GM19395 (cell line): Measurements from ENCODE around the gene EVX2.

Experiments
- ATAC-seq: cut with Tn5 transposase; IDR thresholded peaks from one replicate; pipeline ENCODE4 v1.9.1; 2021; ENCODE audit warnings: mild to moderate bottlenecking, moderate library complexity; ENCODE audit not compliant: unreplicated experiment

The EVX2 gene

DNA sequence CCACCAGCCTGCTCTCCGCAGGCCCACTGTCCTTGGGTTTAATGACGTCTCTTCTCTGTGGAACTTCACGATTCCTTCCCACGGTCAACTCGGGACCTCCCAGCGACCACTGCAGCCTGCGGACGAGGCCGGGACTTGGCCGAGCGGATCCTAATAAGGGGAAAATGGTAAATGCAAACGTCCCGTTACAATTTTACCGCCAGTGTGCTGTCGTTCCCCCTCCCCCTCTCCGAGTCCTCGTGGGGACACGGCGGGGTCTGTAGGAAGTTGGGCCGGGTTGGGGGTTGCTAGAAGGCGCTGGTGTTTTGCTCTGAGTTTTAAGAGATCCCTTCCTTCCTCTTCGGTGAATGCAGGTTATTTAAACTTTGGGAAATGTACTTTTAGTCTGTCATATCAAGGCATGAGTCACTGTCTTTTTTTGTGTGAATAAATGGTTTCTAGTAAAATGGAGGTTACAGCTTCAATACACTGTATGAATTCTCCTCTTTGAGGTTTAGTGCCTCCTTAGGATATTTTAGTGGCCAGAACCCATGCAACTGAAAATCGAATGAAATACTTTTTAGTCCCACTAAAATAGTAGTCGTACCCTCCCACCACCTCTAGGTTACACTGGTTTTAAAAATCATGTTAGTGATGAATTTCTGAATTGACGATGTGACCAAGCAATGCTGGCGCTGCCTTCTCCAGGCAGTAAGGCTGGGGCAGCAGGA is 25.6 kb upstream of the EVX2 start:
- no peak for ATAC-seq

DNA sequence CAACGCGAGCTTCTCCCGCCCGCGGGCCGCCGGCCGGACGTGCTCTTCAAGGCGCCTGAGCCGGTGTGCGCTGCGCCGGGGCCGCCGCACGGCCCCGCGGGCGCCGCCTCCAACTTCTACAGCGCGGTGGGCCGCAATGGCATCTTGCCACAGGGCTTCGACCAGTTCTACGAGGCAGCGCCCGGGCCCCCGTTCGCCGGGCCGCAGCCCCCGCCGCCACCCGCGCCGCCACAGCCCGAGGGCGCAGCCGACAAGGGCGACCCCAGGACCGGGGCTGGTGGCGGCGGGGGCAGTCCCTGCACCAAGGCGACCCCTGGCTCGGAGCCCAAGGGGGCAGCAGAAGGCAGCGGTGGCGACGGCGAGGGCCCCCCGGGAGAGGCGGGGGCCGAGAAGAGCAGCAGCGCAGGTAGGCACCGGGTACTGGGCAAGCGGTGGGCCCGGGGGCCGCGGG is 24.0 kb upstream of the EVX2 start:
- no peak for ATAC-seq

DNA sequence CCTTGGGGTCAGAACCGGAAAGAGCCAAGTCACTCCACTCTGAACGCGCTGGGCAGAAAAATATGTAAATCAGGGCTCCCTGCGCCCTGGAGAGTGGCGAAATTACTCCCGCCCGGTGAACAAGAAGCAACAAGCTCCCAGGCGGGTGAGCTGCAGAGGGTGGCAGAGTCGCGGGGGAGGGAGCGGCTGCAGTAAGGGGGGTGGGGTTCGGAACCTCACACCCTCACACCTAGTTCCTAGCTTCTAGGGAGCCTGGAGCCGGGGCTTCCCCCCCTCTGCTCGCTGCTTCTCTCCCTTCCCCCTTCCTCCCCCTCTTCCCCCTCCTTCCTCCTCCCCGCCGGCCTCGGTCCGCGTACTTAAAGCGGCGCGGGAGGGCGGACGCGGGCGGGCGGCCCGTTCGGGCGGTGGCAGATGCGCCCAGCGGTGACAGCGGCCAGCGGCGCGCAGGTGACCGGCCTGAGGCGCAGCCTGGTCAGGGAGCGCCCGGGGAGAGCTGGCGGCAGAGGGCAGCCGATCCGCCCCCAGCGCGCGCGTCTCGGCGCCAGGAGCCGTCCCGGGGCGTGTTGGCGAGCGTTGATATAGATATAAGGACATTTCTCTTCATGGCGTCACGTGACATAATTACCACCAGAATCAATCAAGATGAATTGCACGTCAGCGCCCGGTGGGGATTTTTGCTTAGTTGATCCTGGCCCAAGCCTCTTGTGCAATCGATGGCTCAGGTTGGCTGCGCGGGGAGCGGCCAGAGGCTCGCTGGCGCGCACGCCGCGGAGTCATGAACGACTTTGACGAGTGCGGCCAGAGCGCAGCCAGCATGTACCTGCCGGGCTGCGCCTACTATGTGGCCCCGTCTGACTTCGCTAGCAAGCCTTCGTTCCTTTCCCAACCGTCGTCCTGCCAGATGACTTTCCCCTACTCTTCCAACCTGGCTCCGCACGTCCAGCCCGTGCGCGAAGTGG is 23.1 kb upstream of the EVX2 start, which contains the start of gene HOXD11:
TSS of gene HOXD11 (plus strand) at position 700 of the 959 bp plus-strand sequence. CDS start at position 776, 76 bp downstream.
- no peak for ATAC-seq

DNA sequence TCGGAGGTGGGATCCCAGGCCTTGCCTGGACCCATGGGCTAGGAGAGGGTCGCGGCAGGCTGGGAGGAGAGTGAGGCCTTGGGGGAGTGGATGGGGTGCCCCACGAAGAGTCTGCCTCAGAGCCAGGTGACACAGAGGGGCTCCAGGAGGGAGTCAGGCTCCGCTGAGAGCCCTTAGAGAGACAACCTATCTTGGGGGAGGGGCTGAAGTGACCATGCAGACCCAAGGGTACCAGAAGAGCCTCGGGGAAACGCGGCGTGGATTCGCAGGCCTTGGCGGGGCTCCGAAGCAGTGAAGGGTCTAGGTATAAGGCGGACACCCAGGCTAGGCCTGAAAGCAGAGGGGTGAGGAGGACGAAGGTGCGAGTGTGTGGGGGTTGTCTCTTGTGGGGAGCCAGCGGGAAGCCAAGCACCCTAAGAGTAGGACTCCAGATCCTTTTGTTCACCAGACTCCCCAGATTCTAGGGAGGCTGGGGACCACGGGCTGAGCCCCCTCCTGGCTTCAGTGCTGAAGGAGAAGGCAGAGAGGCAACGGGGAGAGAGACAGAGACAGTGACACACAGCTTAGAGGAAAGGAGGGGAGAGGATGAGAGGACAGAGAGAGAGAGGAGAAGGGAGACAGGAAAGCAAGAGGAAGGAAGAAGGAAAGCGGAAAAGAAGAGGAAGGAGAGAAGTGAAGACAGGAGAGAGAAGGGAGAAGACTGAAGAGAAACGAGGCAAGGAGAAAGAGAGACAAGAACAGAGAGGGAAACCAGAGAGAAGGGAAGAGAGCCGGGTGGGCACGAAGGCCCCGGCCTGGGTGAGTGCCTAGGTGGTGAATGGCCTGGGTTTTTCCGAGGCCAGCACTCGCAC is 22.2 kb upstream of the EVX2 start:
- no peak for ATAC-seq

DNA sequence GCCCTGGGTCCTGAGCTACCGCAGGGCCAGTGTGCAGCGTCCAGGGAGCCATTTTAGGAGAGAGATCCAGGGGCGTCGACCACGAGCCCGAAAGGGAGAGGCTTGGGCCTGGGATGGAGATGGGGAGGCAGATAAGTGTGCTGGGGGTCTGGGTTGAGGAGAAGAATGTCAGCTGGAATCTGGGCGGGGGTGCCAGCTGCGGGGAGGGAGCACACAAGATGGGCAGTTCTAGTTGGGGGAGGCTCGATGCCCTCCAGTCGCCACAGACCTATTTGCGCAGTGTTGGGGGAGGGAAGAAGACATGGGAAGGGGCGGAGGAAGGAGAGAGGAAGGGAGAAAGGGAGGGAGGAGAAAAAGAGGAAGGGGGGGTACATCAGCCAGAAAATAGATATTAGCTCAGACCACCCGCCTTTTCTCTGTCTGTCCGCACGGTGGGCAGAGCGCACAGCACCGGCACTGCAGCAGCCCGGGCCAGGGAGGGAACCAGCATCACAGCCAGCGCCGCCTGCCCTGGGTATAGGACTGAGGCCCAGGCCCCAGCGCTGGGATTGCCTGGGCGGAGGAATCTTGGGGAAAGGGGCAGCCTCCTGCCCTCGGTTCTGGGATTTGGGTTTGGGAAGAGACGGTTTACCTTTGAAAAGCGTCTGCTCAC is 21.4 kb upstream of the EVX2 start:
- no peak for ATAC-seq

DNA sequence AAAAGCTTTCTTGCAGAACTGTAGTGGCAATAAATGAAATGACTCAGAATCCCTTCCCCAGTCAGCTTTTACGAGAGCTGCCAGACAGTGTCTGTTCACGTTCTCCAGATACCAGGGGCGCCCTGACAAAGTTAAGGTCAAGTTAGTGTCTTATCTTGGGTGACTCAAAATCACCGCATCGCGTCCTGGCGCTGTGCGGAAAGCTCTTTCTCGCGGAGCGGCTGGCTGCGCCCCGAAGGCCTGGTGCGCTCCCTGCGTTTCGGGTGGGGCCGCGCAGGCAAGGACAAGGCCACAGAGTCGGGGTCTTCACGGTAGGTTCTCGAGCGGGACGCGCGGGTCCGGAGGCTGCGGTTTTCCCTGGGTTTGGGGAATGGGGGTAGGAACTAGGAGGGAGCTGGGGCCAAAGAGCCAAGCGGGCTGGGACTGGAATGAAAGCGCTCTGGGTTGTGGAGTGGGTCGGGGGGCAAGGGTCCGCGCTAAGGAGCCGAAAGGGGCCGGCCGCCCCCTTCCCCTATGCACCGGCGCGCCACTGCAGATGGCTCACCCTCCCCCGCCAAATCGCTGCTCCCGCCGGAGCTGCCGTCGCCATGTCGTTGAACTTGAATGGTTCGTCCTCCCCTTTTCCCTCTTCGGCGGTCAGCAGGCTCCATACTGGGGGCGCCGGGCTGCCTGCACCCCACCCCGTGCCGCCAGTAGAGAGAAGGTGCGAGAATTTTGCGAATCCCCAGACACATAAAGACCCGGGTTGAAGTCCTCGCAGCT is 20.7 kb upstream of the EVX2 start:
- ATAC-seq, result no peak

DNA sequence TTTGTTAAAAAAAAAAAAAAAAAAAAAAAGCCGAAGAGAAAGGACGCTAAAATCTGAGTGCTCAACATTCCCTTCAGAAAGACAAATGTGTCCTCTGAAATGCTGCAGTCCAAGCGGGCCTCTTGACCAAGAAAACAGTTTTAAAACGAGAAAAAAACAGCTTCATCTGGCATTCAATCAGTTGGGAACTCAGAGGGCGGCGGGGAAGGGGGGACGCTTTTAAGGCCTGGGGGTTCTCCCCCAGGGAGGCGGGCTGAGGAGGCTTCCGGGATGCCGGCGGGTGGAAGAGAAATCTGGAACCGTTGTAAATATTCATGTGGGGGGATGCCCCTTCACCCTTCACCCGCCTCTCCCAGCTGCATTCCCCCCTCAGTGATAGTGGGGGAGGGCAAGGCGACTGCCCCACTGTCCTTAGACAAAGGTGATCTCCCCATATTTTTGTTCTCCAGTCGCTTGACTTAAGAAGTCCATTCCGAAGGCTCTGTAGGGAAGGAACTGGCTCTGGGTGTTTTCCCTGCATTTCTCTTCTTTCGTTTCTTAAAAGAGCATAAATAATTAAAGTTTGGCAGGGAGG is 20.1 kb upstream of the EVX2 start:
- no peak for ATAC-seq

DNA sequence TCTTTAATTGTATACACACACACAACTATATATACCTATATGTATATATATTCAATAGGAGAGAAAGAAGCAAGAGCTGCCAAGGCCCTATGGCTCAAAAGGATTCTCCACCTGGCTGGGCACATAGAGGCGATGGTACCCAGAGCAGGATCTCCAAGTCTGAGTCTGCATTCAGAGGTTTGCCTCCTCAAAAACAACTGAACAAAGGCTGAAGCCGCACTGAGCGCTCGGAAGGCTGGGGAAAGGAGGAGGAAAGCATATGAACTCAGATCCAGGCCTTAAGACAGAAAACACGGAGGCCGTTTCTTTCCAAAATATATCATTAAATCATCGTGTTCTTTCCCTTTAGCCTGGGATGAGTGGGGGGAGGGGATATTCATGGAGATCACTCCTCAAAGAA is 19.4 kb upstream of the EVX2 start:
- no peak for ATAC-seq

DNA sequence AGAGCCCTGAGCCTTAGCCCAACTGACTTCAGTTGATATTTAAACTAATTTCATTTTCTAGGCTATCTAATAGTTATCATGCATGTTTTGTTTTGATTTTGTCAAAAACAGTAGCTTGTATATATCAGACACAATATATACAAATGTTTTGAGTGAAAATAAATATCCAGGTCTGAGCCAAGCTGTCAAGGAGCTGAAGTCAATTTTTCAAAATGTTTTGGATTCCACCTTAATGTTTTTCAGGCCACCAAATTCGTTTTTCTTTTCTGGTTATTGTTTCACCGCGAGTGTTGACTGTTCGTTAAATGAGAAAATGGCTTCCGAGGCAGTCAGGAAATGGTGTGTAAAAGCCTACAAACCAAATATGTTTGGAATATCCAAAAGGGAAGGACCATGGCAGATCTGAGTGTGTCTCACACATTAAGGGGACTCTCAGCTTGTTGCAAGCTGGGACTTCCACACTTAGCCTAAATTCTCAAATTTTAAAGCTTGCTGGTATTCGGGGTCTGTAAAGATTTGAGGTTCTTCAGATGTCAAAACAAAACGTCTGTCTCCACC is 18.6 kb upstream of the EVX2 start:
- no peak for ATAC-seq

DNA sequence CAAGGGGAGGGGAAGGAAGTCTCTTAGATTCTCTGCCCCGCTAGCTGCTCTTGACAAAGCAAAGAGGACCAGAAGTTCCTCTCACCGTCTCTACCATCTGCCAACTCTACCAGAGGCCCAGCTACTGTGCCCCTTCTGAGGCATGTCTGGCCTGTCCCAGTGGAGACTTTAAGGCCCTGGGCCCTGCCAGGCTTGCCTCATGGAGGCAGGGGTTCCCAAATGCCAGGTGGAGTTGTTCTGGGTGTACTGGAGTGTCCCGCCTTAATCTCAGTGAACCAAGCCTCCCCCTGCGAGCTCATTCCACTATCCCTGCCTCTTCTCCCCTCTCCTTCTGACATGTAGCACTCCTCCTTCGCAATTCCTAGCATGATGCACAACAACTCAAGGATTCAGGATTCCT is 18.1 kb upstream of the EVX2 start:
- ATAC-seq, result no peak

DNA sequence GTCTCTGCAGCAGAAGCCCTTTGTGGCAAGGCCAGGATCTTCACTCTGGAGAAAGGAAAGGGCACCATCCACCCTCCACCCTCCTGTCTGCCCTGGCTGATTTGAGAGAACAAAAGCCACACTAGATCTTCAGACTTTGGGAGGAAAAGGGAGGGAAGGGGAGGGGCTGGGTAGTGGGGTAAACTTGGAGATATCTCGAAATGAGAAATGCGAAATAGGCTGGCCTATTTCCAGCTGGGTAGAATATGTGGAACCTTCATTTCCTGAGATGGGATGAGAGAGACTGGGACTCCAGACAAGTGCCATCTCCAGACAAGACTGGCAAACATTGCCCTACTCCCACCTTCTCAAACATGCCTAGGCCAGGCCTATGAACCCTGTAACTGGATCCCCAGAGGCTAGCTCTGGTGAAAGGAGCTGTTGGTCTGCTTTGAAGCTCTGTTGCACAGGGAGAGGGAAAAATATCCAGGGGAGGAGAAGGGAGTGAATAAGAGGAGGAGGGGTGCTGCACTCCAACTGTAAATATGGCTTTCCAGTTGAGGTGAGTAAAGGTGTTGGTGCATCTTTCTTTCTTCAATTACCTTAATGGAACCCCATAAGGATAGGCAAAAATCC is 17.6 kb upstream of the EVX2 start:
- no peak for ATAC-seq

DNA sequence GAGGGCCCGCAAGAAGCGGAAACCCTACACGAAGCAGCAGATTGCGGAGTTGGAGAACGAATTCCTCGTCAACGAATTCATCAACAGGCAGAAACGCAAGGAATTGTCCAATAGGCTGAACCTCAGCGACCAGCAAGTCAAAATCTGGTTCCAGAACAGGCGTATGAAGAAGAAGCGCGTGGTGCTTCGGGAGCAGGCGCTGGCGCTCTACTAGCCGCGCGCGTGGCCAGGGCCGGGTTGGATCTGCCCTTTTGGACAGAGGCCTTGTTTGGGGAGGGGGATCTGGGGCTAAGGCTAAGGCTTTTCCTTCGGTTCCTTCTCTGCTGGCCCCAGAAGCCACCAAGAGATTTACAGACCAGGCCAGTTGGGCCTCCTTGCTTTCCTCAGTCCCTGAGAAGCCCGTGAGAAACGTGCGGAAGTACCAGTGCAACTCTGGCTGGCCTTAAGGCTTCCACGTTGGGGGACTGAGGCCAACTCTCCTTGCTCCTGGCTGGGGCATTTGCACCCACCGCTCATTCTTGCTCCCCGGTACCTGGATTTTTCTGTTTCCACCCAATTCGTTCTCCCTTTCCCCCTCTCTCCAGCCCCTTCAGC is 16.9 kb upstream of the EVX2 start:
- ATAC-seq, result no peak

DNA sequence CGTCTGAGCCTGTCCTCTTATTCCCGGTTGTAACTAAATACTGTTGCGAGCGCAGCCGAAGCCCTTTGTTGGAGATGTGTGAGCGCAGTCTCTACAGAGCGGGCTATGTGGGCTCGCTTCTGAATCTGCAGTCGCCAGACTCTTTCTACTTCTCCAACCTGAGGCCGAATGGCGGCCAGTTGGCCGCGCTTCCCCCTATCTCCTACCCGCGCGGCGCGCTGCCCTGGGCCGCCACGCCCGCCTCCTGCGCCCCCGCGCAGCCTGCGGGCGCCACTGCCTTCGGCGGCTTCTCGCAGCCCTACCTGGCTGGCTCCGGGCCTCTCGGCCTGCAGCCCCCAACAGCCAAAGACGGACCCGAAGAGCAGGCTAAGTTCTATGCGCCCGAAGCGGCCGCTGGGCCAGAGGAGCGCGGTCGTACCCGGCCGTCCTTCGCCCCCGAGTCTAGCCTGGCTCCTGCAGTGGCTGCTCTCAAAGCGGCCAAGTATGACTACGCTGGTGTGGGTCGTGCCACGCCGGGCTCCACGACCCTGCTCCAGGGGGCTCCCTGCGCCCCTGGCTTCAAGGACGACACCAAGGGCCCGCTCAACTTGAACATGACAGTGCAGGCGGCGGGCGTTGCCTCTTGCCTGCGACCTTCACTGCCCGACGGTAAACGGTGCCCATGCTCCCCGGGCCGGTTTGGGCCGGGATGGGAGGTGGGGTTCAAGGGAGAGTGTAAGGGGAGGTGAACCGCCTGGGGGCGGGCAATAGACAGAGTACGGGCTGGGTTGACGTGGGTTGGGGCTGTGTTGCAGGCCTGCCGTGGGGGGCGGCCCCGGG is 16.2 kb upstream of the EVX2 start, which contains the start of gene HOXD12:
TSS of gene HOXD12 (plus strand) at position 68 of the 819 bp plus-strand sequence. CDS start at position 75, 7 bp downstream.
- ATAC-seq, result no peak

DNA sequence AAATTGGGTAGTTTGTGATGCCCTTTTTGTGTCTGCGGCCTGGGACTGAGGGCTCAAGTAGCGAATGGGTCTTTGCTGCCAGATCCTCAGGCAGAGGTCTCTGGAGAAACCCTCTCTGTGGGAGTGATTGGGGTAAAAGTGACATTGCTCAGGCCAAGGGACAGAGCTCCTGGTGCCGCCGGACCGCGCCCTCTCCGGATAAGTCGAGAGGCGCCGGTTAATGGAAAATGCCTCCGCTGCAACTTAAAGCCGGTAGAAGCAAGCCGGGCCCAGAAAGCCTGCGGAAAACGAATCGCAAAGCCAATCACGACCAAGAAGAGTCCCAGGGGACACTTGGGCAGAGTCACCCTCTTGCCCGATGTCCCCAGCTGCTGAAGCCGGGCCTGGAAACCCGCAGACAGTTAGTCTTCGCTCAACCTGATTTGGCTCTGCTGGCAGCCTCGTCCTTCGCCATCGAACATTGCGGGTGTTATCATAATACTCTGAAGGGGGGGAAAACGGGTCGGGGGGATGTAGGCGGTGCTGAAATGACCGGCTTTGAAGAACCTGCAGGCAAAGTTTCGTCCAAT is 15.5 kb upstream of the EVX2 start:
- no peak for ATAC-seq

DNA sequence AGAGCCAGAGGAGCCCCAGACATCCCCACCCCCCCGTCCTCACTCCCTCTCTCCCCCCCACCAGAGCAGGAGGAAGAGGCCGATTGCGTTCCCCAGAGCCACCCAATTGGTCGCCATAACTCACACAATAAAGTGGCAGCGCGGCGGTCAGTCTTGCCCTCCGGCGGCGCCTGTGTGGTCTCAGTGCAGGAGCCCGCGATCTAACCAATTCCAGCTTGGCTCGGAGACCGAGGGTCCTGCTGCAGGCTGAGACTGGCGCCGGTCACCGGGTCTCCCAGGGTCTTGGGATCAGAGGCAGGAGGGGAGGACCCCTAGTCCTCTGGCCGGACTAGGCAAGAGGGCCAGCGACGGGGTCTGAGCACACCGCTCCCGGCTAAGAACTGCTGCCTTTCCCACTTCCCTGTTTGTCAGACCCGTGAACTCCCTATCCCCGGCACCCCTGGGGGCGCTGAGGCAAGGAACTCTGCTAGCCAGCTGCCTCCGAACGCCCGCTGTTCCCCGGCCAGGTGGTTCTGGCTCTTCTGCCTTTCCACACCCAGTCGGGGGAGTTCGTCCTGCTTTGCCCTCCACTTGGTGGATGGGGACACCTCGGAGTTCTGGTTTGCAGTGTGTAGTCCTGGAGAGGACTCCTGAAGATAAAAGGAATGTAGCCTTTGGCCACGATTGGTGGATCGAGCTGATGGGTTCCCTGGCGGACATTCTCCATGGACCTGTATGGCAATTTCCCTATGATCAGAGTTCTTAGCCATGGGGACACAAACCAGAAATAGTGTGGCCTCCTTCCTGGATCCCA is 14.8 kb upstream of the EVX2 start:
- no peak for ATAC-seq

DNA sequence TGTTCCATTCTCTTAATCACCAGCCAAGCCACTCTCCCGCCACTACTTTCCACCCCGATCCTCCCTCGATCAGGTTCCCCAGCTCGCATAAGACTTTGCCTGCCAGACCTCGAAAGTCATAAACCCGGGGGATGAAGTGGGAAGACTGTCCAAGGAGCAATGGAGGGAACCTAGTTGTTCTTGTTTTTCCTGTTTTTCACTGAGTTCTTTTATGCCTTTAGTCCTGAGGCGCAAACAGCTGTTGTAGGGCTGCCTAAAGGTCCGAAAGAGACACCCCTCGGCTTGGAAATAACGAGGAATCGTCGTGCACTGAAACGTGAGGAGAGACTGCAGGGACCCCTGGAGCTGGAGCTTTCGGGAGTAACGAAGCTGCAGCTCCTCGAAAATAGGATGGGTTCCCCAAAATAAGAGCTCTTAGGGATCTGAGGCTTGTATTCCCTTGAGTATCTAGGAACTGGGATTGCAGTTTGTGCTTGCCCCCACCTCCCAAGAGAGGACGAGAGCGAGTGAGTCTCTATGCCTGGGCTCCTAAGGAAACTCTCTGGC is 14.1 kb upstream of the EVX2 start:
- ATAC-seq, result no peak
